Activated CD4-positive, alpha-beta memory T cell treated with anti-CD3 and anti-CD28 coated beads for 36 hours (primary cell): Measurements from ENCODE around the gene SOX1. TPM values are rescaled to one million over a fixed set of nuclear protein-coding genes. Genes with fewer than 3 reads are reported as not detected.

Source experiments
- CTCF ChIA-PET: fragments of 350-600 bp; sonication (Branson Sonifier 250); formaldehyde crosslinking; loops from one replicate; lab custom pipeline; 2021; ENCODE audit warnings: antibody characterized with exemption, inconsistent platforms; lab: Charles Lee
- POLR2A ChIA-PET: fragments of 350-600 bp; sonication (Branson Sonifier 250); formaldehyde crosslinking; loops from one replicate; lab custom pipeline; 2021; ENCODE audit warnings: antibody characterized with exemption; lab: Charles Lee
- DNase-seq: peaks from one replicate; pipeline ENCODE4 v3.0.0-alpha.2; 2020
- H3K27ac Mint-ChIP-seq: one replicate; pipeline ENCODE4 v1.8.0; 2021; ENCODE audit warnings: mixed read lengths
- H3K27me3 Mint-ChIP-seq: one replicate; pipeline ENCODE4 v1.8.0; 2021; ENCODE audit warnings: mixed read lengths
- H3K36me3 Mint-ChIP-seq: one replicate; pipeline ENCODE4 v1.8.0; 2021; ENCODE audit warnings: mixed read lengths
- H3K4me1 Mint-ChIP-seq: one replicate; pipeline ENCODE4 v1.8.0; 2021; ENCODE audit warnings: low read depth, mixed read lengths
- H3K4me3 Mint-ChIP-seq: one replicate; pipeline ENCODE4 v1.8.0; 2021; ENCODE audit warnings: mild to moderate bottlenecking, mixed read lengths
- H3K9me3 Mint-ChIP-seq: one replicate; pipeline ENCODE4 v1.8.0; 2021; ENCODE audit warnings: mixed read lengths
- intact Hi-C: fragments of 100-400 bp; cut with micrococcal nuclease; formaldehyde crosslinking; loops from one replicate; pipeline ENCODE4 v1.15.1; 2023
- total RNA-seq, 2 experiments: library from RNA; stranded (reverse); gene quantifications; one replicate each; pipeline ENCODE4 v1.2.3, GENCODE V29; 2021

SOX1 gene
- total RNA-seq = not detected

- H3K27me3 Mint-ChIP-seq = peaks cover 60% of the 10 kb centered on the region
- H3K4me1 Mint-ChIP-seq = peaks cover 12% of the 10 kb centered on the region
- no peak within 1 kb of the TSS for H3K27ac Mint-ChIP-seq
- peaks cover 15% of the 10 kb centered on the region for H3K36me3 Mint-ChIP-seq
- H3K9me3 Mint-ChIP-seq = no peaks in the 10 kb centered on the region
- DNase-seq = no peak
- ChIA-PET POLR2A (no interaction called here), CTCF (no interaction called here)
- H3K4me3 Mint-ChIP-seq = no peak within 1 kb of the TSS
- intact Hi-C loops = no loop called here
These were observed at the start of gene SOX1 for GRCh38 chr13:112067116-112067741. Gene SOX1 (plus strand): TSS chr13:112067149. CDS start chr13:112067659, 510 bp downstream.

- POLR2A ChIA-PET = no interaction called here
- DNase-seq = no peak
- no peaks in the 10 kb centered on the region for H3K9me3 Mint-ChIP-seq
- no peaks in the 10 kb centered on the region for H3K36me3 Mint-ChIP-seq
- no peaks in the 10 kb centered on the region for H3K4me1 Mint-ChIP-seq
- CTCF ChIA-PET = no interaction called here
- intact Hi-C loops = no loop called here
- H3K27ac Mint-ChIP-seq = no peak overlapping the region
- H3K27me3 Mint-ChIP-seq = peaks cover 6% of the 10 kb centered on the region
- H3K4me3 Mint-ChIP-seq = no peak overlapping the region
These were observed 42.4 kb upstream of the SOX1 start for GRCh38 chr13:112024577-112024976.

GRCh38 chr13:112027250-112027649 is 39.7 kb upstream of the SOX1 start:
- CTCF ChIA-PET = no interaction called here
- POLR2A ChIA-PET = no interaction called here
- DNase-seq = no peak
- Mint-ChIP-seq H3K27me3 (peaks cover 6% of the 10 kb centered on the region), H3K4me1 (no peaks in the 10 kb centered on the region), H3K27ac (no peak overlapping the region), H3K4me3 (no peak overlapping the region), H3K9me3 (no peaks in the 10 kb centered on the region), H3K36me3 (no peaks in the 10 kb centered on the region)
- intact Hi-C loops = no loop called here

GRCh38 chr13:112028481-112028880 is 38.5 kb upstream of the SOX1 start:
- intact Hi-C loops = no loop called here

GRCh38 chr13:112029143-112029542 is 37.8 kb upstream of the SOX1 start:
- Mint-ChIP-seq H3K4me3 (no peak overlapping the region), H3K9me3 (no peaks in the 10 kb centered on the region), H3K27ac (no peak overlapping the region), H3K27me3 (peaks cover 6% of the 10 kb centered on the region), H3K36me3 (no peaks in the 10 kb centered on the region), H3K4me1 (no peaks in the 10 kb centered on the region)
- POLR2A ChIA-PET = no interaction called here
- no peak for DNase-seq
- intact Hi-C loops = no loop called here
- CTCF ChIA-PET = no interaction called here

More at GRCh38 chr13:112028481-112028880, 38.5 kb upstream of the SOX1 start:
- no peak for DNase-seq
- Mint-ChIP-seq H3K27ac (no peak overlapping the region), H3K27me3 (peaks cover 6% of the 10 kb centered on the region), H3K36me3 (no peaks in the 10 kb centered on the region), H3K4me3 (no peak overlapping the region), H3K4me1 (no peaks in the 10 kb centered on the region), H3K9me3 (no peaks in the 10 kb centered on the region)
- ChIA-PET POLR2A (no interaction called here), CTCF (no interaction called here)

- DNase-seq = no peak
- H3K27ac Mint-ChIP-seq = no peak overlapping the region
- ChIA-PET CTCF (no interaction called here), POLR2A (no interaction called here)
- H3K4me1 Mint-ChIP-seq = no peaks in the 10 kb centered on the region
- no peaks in the 10 kb centered on the region for H3K9me3 Mint-ChIP-seq
- intact Hi-C loops = no loop called here
- no peak overlapping the region for H3K4me3 Mint-ChIP-seq
- no peaks in the 10 kb centered on the region for H3K36me3 Mint-ChIP-seq
- H3K27me3 Mint-ChIP-seq = no peaks in the 10 kb centered on the region
These were observed 34.6 kb upstream of the SOX1 start for GRCh38 chr13:112032186-112032993.

- no peak for DNase-seq
- Mint-ChIP-seq H3K27ac (no peak overlapping the region), H3K4me1 (no peaks in the 10 kb centered on the region), H3K36me3 (no peaks in the 10 kb centered on the region), H3K27me3 (no peaks in the 10 kb centered on the region), H3K4me3 (no peak overlapping the region), H3K9me3 (no peaks in the 10 kb centered on the region)
- ChIA-PET CTCF (no interaction called here), POLR2A (no interaction called here)
- intact Hi-C loops = no loop called here
These were observed 32.7 kb upstream of the SOX1 start for GRCh38 chr13:112034231-112034630.

- no peak for DNase-seq
- Mint-ChIP-seq H3K4me3 (no peak overlapping the region), H3K9me3 (no peaks in the 10 kb centered on the region), H3K27me3 (peaks cover under 1% of the 10 kb centered on the region), H3K36me3 (no peaks in the 10 kb centered on the region), H3K27ac (no peak overlapping the region), H3K4me1 (no peaks in the 10 kb centered on the region)
- intact Hi-C loops = no loop called here
- ChIA-PET POLR2A (no interaction called here), CTCF (no interaction called here)
These were observed 32.1 kb upstream of the SOX1 start for GRCh38 chr13:112034846-112035245.

- DNase-seq = no peak
- ChIA-PET CTCF (no interaction called here), POLR2A (no interaction called here)
- Mint-ChIP-seq H3K4me3 (no peak overlapping the region), H3K4me1 (no peaks in the 10 kb centered on the region), H3K27me3 (peaks cover 15% of the 10 kb centered on the region), H3K36me3 (no peaks in the 10 kb centered on the region), H3K9me3 (peaks cover 16% of the 10 kb centered on the region), H3K27ac (no peak overlapping the region)
- intact Hi-C loops = no loop called here
These were observed 24.5 kb upstream of the SOX1 start for GRCh38 chr13:112042496-112042895.

GRCh38 chr13:112052213-112052612 is 14.7 kb upstream of the SOX1 start:
- ChIA-PET POLR2A (no interaction called here), CTCF (no interaction called here)
- intact Hi-C loops = no loop called here

GRCh38 chr13:112053167-112053743 is 13.7 kb upstream of the SOX1 start:
- Mint-ChIP-seq H3K9me3 (no peaks in the 10 kb centered on the region), H3K27ac (peak overlapping the region; percentile 47), H3K27me3 (peaks cover 55% of the 10 kb centered on the region), H3K36me3 (peaks cover 3% of the 10 kb centered on the region), H3K4me1 (peaks cover 3% of the 10 kb centered on the region), H3K4me3 (no peak overlapping the region)
- CTCF ChIA-PET = interaction anchor here (0.9 kb wide), 1 partner anchor 9 kb away, joined by 3 read pairs; no protein-coding TSS in a partner anchor
- DNase-seq = no peak
- POLR2A ChIA-PET = no interaction called here
- intact Hi-C loops = no loop called here

More at GRCh38 chr13:112052213-112052612, 14.7 kb upstream of the SOX1 start:
- Mint-ChIP-seq H3K4me1 (peaks cover 3% of the 10 kb centered on the region), H3K27me3 (peaks cover 53% of the 10 kb centered on the region), H3K9me3 (no peaks in the 10 kb centered on the region), H3K27ac (no peak overlapping the region), H3K36me3 (peaks cover 3% of the 10 kb centered on the region), H3K4me3 (no peak overlapping the region)
- DNase-seq = no peak

GRCh38 chr13:112053744-112054615 is 13.0 kb upstream of the SOX1 start:
- peaks cover 3% of the 10 kb centered on the region for H3K4me1 Mint-ChIP-seq
- CTCF ChIA-PET = interaction anchor here (0.9 kb wide), 1 partner anchor 8 kb away, joined by 3 read pairs; no protein-coding TSS in a partner anchor

More at GRCh38 chr13:112053744-112054615, 13.0 kb upstream of the SOX1 start:
- H3K27me3 Mint-ChIP-seq = peaks cover 62% of the 10 kb centered on the region
- no peak for DNase-seq
- no peak overlapping the region for H3K27ac Mint-ChIP-seq
- H3K36me3 Mint-ChIP-seq = peaks cover 3% of the 10 kb centered on the region
- POLR2A ChIA-PET = no interaction called here
- intact Hi-C loops = no loop called here
- no peak overlapping the region for H3K4me3 Mint-ChIP-seq
- no peaks in the 10 kb centered on the region for H3K9me3 Mint-ChIP-seq
